ENCODE data around the gene MRPL42.

The MRPL42 gene

GRCh38 chr12:93539821-93540220, 72.5 kb downstream of the MRPL42 start:
- no peak for TF ChIP-seq CTCF (IDR thresholded peaks at IDR 0.05; ENCODE audit: low read depth, low read length, missing control alignments)
- no peak overlapping the region for H3K4me3 ChIP-seq (ENCODE audit: low read depth, low read length)
- no peak for DNase-seq (ENCODE audit: low read depth)

- no peak for TF ChIP-seq CTCF (IDR thresholded peaks at IDR 0.05; ENCODE audit: low read depth, low read length, missing control alignments)
- H3K4me3 ChIP-seq (ENCODE audit: low read depth, low read length) = no peak overlapping the region
- DNase-seq (ENCODE audit: low read depth) = no peak
Measured at GRCh38 chr12:93540466-93540865, 73.2 kb downstream of the MRPL42 start.

- no peak for TF ChIP-seq CTCF (IDR thresholded peaks at IDR 0.05; ENCODE audit: low read depth, low read length, missing control alignments)
- H3K4me3 ChIP-seq (ENCODE audit: low read depth, low read length) = no peak overlapping the region
- no peak for DNase-seq (ENCODE audit: low read depth)
Measured at GRCh38 chr12:93541578-93542225, 74.4 kb downstream of the MRPL42 start.

GRCh38 chr12:93547778-93548177, 80.5 kb downstream of the MRPL42 start:
- H3K4me3 ChIP-seq (ENCODE audit: low read depth, low read length) = no peak overlapping the region
- no peak for TF ChIP-seq CTCF (IDR thresholded peaks at IDR 0.05; ENCODE audit: low read depth, low read length, missing control alignments)
- no peak for DNase-seq (ENCODE audit: low read depth)

- no peak overlapping the region for H3K4me3 ChIP-seq (ENCODE audit: low read depth, low read length)
- no peak for TF ChIP-seq CTCF (IDR thresholded peaks at IDR 0.05; ENCODE audit: low read depth, low read length, missing control alignments)
- no peak for DNase-seq (ENCODE audit: low read depth)
Measured at GRCh38 chr12:93549174-93549573, 81.9 kb downstream of the MRPL42 start.

GRCh38 chr12:93550748-93551611, 83.7 kb downstream of the MRPL42 start:
- no peak for TF ChIP-seq CTCF (IDR thresholded peaks at IDR 0.05; ENCODE audit: low read depth, low read length, missing control alignments)
- no peak for DNase-seq (ENCODE audit: low read depth)

More at GRCh38 chr12:93550748-93551611, 83.7 kb downstream of the MRPL42 start:
- H3K4me3 ChIP-seq (ENCODE audit: low read depth, low read length) = no peak overlapping the region

Data from GM12864 (cell line).